Stimulated activated CD8-positive, alpha-beta memory T cell treated with anti-CD3 and anti-CD28 coated beads, Interleukin-15, amount 100 ng/mL, for 4 hours (primary cell): Measurements from ENCODE around the gene NEDD4L.

Source experiments
- DNase-seq, 2 donors: peaks; one replicate each; pipeline ENCODE4 v3.0.0-alpha.2; 2020; ENCODE audit warnings: low read depth in 2 of 2

The NEDD4L gene

DNA sequence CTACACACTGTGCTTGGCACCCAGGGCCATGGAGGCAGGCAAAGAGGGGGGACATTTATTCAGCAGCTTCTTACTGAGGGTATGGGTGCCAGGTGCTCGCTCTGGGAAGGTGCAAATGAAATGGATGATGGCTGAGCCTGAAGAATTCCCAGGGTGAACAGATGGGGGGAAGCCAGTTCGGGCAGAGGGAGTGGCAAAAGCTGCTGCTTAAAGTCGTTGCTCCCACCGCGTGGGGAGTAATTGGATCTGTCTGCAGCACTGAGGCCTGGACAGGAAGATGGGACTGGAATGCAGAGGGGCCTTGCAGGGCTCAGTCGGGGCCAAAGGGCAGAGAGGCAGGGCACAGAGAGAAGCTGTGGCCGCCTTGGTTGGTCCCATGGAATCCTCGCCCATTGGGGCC, 51.2 kb downstream of the NEDD4L start:
- no peak for DNase-seq

DNA sequence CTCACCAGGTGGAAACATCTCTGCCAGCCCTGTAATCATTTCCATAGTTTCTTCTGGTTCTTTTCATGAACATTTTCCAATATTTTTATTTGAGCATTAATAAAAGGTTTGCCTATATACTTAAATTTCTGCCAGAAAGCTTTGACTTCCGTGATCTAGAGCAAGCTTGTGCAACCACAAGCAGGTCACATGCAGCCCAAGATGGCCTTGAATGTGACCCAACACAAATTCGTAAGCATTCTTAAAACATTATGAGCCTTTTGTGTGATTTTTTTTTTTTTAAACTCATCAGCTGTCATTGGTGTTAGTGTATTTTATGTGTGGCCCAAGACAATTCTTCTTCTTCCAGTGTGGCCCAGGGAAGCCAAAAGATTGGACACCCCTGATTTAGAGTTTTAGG, 51.6 kb downstream of the NEDD4L start:
- DNase-seq, result no peak

DNA sequence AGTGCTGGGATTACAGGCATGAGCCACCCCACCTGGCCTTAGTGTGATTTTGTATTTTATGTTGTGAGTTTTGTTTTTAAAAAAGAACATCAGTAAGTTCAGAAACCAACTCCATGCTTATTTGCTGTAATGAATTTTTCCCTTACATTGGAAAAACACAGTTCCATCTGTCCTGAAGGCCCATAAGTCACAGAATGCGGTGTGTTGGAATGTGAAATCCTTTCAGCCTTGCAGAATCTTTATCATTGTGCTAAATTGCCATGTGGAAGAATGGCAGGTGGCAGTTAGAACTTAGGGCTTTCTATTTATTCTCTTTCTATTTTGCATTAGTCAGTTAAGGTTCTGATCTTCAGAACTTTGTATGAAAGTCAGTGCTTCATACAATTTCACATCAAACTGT, 52.6 kb downstream of the NEDD4L start:
- no peak for DNase-seq

DNA sequence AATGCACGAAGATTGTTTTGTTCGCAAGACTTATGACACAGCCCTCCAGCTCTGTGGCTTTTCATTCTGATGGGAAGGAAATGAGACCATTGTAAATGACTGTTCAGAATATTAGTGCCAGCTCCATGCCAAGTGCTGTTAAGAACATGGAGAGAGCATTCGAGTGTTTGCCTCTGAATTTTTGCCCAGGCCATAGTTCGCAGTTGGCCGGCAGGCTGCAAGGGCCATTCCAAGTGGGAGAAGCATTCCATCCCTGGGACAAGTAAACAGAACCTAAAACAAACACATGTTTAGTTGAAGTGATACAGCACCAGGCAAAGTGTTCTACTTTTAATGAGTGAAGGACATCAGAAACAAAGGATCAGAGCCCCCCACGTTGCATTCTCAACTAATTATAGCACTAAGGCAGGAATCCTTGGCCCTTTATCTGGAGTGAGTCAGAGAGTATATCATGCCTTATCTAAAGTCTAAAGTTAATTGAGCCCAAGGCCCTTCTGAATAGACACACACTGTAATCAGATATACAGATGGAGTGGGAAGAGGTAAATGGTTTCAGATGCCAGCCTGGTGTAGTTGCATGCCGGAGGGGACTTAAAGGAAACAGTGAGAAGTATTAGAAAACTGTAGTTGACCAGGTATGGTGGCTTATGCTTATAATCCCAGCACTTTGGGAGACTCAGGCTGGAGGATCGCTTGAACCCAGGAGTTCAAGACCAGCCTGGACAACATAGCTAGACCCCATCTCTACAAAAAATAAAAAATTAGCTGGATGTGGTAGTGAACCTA, 53.3 kb downstream of the NEDD4L start:
- no peak for DNase-seq

DNA sequence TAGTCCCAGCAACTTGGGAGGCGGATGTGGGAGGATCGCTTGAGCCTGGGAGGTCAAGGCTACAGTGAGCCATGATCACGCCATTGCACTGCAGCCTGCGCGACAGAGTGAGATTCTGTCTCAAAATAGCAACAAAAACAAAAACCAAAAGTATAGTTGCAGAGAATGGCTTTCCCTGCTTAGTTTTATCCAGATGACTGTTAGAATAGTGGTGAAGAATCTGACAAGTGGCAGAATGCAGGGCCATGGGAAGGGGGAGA, 53.8 kb downstream of the NEDD4L start:
- no peak for DNase-seq

DNA sequence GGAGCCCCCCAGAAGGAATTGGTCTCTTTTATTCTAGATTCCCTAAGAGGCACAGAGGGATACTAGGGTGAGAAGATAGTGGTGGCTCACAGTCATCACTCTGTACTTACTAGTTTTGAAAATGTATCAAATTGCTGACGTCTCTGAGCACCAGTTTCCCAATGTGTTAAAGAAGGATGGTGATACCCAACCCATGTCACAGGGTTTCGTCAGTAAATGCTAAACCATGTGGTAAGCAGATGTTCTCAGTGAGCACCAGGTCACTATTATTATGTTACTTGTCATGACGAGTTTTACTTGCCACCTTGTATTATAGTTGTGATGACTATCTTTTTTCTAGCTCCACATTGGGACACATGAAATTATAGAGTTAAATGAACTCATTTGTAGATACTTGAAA, 54.7 kb downstream of the NEDD4L start:
- DNase-seq, result no peak

DNA sequence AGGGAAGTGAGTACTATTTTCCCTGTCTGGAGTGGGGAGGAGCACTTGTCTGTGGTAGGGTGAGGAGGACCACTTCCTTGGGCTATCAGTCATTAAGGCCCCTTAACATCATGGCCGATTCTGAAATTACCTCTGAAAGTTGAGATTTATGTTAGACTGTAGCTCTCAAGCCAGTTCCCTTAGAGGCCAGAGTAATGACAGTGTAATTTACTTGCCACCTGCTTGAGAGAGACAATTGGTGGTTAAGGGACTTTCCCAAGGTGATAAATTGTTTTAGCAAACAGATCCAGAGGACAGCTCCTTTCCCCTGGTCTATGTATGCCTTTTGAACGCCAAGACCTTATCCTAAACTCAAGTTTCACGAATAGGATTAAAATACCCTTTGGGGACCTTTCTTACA, 56.1 kb downstream of the NEDD4L start:
- DNase-seq, result no peak

DNA sequence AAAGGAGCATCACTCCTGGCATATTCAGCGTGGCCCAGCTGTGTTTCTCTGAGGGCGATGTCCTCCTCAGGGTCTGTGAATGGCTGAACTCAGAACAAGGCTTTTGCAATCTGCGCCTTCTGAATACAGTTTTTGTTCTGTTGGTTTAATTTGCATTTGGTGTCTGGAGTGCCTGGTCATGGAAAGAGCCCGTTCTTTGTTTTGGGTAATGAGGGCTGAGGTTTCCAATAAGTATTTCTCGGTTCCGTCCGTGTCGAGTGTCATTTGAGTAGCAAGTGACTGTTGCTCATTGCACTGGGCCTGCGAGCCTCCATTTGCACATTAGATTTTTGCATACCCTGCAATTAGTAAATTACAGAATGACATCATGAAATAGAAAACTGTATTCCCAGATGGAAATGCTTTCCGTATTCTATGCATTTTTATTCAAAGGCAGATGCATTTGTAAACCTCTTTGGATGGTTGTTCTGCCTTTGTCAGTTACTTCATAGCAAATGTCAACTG, 57.3 kb downstream of the NEDD4L start:
- DNase-seq, result no peak

DNA sequence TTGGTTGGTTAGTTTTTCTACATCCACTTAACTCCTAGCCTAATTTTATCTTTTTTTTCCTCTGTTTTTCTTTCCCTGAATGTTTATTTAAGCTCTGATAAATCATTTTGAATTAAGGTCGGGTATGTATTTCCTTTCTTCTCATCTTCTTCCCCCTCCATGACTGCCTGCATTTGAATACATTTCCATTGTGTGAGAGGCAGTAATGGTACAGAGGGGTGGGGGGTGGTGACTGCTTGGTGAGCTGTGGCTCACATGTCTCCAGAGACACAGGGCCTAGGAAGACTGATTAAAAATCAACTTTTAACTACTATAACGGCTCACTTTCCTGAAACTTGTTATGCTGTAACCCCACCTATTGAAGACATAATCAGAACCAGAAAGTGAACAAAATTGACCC, 58.0 kb downstream of the NEDD4L start:
- no peak for DNase-seq

DNA sequence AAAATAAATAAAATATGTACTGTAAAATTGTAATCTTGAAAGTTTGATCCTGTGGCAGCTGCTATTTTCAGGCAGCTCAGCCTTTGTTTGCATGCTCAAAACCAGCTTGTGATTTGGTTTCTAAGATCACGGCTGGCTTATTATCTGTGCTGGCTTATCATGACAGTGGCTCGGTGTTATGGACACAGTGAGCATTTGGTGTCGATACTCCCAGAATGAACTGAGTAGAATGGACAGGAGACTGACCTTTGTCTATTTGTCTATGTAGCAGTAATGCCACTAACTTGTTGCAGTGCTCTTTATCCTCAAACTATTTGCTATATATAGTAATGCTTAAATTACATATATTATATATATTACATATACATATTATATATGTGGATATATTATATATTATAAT, 58.8 kb downstream of the NEDD4L start:
- DNase-seq, result no peak

DNA sequence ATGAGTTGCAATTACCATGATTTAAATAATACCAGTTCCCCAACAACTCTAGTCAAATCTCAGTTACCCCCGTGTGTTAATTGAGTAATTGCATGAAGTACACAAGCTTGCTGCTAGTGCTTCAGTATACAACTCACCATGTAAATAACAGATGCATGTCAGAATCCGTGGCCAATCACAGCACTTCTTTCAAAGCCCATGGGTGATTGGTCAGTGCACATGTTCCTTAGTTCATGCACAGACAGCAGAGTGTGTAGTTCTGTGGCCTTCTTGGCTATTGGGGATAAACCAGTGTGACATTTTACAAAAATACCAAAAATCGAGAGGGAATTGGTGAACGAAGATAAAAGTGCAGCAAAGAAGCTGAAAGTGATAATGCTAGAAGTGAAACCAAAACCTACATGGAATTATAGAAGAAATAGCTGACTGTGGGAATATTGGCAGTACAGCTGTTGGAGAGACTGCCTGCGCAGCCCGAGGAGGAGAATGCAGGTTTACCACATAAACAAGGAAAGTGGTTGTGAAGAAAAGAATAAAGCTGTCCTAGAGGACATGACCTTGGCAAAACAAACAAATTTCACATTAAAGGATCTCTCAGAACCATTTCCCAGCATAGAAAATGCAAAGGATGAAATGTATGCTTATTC, 59.4 kb downstream of the NEDD4L start:
- no peak for DNase-seq

DNA sequence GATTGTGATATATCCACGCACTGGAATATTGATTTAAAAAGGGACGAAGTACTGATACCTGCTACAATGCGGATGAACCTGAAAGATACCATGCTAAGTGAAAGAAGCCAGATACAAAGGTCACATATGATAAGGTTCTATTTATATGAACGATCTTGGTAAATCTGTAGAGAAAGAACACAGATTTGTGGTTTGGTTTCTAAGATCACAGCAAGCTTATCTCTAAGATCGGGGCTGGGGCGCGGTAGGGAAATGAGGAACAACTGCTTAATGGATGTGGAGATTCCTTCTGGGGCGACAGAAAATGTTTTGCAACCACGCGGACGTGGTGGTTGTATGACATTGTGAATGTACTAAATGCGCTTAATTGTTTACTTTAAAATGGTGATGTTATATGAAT, 60.1 kb downstream of the NEDD4L start:
- no peak for DNase-seq

DNA sequence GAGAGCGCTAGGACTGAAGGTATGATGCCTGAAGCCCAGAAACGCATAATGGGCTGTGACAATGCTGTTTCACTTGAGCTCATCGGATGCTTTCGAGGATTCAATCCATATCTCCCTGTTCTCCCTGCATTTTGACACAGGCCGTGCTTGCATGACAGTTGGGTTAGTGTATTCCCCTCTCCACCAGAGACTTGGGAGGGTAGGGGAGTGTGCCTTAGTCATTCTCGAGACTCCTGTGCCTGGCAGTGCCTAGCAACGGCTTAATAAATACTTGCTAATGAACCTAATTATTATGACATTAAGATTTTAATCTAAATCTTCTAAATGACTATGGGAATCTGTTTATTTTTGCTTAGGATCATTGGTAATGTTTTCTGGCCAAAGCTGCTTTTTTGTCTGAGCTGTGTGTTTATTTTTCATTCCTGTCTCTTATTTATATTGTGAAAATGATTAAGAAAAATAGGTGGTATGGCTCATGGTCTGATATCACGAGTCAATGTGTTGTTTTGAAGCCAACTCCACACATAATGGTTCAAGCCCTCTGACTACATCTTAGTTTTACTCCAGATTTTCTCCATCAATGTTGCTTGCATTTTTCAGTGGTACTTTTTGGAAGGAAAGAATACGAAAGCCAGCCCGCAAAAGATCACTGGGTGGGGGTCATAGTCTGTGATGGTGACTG, 61.3 kb downstream of the NEDD4L start:
- DNase-seq, result no peak

DNA sequence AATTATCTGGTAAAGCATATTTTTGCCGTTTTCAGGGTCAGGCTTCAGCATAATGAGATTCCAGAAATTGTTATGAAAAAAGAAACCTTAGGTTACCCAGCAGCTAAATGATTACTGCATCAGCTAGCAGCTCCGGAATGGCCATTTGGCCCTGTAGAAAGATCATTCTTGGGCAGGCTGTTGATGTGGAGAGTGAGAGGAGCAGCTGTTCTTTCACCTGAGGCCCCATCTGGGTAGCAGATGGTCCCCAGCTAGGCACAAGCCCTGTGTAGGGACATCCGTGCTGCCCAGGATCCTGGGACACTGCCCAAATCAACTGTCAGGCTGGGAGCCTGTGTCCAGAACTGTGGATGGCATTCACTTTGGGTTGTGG, 61.8 kb downstream of the NEDD4L start:
- DNase-seq, result no peak

DNA sequence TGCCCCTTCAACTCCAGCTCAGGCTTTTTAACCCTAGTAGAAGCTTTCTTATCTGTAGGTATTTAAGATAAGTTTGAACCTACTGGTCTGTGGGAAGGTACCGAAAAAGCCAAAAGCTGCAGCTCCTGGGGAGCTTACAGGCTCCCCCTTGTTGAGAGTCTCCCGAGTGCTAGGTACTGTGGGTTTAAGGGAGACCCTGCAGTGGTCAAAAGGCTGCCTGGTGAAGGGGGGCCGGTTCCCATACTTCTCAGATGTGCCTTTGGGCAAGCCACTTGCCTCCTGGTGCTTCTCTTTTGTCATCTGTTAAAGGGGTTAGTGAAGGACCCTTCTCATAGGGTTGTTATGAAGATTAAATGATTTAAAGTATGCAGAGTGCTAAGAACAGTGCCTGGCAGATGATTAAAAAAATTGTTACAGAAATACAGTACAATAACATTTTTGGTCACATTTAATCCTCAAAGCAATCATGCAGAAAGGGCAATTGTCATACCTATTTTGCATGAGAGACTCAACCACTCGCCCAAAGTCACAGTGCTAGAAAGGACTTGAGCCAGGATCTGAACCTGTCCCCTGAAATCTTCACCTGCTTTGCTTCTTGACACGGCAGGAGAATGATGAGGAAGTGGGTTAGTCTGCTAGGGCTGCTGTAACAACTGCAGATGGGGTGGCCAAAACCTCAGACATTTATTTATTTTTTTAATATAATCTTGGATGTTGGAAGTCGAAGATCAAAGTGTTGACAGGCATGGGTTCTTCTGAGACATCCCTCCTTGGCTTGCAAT, 62.5 kb downstream of the NEDD4L start:
- DNase-seq, result no peak

DNA sequence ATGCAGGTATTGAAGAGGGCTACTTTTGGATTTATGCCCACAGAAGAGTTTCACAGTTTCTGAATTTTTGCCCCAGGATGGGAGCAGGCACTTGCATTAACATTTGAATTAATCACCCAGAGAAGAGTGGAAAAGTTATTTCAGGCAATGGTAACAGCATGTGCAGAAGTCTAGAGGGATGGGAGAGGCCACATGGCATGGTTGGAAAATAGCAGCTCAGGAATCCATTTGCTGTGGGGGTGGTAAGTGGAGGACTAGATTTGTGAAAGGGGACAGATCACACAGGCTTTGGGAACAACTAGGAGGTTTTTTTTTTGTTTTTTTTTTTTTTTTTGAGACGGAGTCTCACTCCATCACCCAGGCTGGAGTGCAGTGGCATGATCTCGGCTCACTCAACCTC, 65.2 kb downstream of the NEDD4L start:
- no peak for DNase-seq

DNA sequence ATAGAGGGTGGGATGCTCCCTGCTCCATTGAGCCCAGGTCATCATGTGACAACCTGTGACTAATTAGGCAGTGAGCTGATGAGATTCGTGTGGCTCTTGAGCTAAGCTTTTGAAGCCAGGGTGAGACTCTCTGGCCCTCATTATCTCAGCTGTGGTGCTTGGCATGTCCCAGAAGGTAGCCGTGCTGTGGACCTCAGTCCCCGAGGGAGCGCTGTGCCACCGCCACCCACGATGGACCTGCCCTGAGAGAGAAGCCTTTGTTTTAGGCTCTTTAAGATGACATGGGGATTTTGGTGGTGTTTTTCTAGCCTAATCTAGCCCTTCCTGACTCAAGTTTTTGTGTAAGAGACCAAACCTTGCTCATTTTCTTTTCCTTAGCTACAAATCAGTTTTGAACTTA, 66.4 kb downstream of the NEDD4L start:
- DNase-seq, result no peak

DNA sequence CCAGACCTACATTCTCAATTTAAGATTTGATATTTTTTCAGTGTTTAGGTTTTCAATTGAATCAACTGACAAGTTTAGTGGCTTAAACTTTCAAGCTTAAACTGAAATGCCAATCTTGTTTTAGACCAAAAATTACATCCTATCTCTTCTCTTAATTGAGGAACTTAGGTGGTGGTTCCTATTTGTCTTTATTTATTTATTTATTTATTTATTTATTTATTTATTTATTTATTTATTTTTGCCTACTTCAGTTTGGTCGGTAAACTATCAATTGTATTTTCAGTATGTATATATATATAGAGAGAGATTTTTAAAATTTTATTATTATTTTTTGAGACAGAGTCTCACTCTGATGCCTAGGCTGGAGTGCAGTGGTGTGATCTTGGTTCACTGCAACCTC, 68.1 kb downstream of the NEDD4L start:
- no peak for DNase-seq

DNA sequence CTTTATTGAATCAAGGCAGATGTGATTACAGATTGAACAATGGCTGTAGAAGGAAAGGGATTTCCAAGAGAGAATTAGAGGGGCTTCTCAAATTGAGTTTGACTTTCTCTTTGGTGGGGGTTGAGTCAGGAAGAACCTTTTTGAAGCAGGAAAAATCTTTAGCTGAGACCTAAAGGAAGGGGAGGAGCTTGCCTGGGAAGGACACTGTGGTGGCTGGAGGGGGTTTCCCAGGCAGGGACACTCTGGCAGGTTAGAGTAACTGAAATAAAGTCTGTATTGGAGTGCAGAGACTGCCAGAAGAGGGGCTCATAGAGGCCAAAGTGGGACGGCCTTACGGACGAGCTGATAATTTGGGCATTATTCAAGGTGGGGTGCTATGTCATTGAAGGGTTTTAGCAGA, 69.3 kb downstream of the NEDD4L start:
- no peak for DNase-seq

DNA sequence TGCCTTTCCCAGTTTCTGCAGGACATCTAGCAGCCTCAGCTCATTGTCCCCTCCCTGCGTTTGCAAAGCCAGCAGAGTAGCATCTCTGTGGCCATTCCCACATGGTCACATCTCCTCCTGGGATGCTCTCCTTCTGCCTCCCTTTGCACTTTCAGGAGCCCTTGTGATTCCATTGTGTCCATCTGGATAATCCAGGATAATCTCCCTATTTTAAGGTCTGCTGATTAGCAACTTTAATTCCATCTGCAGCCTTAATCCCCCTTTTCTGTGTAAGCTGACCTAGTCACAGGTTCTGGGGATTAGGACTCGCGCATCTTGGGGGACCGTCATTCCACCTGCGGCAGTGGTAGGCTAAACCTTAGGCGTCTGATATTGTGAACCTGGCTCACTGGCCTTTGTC, 70.7 kb downstream of the NEDD4L start:
- DNase-seq, result no peak

DNA sequence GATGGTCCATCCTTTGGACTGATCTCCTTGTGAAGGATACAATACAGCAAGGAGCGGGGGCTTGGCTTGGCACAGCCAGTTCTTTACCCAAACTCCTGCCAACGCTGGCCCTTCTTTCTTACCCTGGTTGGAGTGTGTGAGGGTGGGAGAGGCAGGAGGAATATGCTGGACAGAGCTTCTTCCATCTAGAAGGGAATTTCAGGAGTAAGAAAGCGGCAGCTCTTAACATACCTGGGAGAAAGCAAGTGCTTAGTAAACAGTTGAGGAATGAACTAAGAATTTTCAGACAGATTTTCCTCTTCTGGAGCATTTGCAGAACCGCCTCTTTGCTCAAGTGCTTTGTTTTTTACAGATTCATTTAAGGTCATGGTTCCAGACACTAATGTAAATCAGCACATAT, 72.8 kb downstream of the NEDD4L start:
- no peak for DNase-seq

DNA sequence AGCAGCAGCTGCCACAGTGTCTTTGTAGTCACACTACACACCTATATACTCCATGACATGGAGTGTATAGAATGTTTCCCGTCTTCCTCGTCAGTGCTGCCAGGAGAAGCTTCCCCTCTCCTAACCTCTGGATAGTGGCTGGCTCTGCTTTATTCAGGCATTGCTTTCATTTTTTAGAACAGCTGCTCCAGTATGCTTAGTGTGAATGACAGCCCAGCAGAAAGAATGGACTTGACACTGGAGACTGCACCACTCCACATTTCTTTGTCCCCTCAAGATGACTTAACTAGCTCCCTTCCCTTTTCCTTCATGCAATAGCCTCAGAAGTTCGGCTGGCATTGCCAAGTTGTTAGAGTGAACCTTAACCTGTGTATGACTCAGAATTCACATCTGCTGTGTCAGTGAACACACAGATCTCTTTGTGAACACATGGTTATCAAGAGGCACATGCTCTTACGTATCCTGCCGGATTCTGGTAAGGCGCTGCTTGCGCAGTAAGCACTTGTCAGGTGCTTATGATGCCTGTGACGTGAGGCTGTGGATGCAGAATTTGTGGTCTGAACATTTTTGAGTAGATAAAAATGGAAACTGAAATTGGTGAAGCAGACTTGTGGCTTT, 73.9 kb downstream of the NEDD4L start:
- no peak for DNase-seq
